Measurements from ENCODE around the gene PITHD1. TPM values are rescaled to one million over a fixed set of nuclear protein-coding genes. Genes with fewer than 3 reads are reported as not detected.

Gene PITHD1
- total and polyA plus RNA-seq, 2 of the 8 experiments (the other 6 are each of a cell fraction or from before 2014, with no cell fraction given) = 67.4 to 68.8 TPM

DNA sequence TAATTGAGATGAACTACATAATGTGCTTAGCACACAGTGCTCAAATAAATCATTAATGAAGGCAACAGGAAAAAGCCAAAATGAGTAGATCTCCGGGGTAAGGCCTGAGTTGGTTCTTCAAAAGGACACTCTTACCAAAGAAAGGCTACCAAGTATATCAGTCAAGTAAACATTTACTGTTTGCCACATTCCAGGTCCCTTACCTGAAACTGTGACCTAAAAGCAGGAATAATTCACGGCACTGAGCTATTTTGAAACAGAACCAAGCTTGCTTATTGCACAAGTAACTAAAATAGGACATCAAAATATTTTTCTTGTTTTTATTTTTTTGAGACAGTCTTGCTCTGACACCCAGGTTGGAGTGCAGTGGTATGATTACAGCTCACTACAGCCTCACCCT lies 2.0 kb upstream of the PITHD1 start:
- no peak for FAIRE-seq
- Histone ChIP-seq H4K20me1 (replicated peaks in 1 of 2; ENCODE audit: control insufficient read depth in 1 of 2, insufficient read depth in 2 of 2, low read length in 2 of 2) (peaks cover 0 to 4% of the 10 kb centered on the region in 2 experiments), H4K5ac (ENCODE audit: insufficient read length, low read depth, low read length) (no peak overlapping the region), H3K36me3 (ENCODE audit: control insufficient read depth in 2 of 4, insufficient read depth in 4 of 4, low read length in 3 of 4) (peaks cover 0 to 6% (median 0%) of the 10 kb centered on the region in 4 experiments; a peak in 2 of 8 replicates), H2AK5ac (ENCODE audit: low read depth, low read length) (no peak overlapping the region), H2BK20ac (ENCODE audit: low read length) (no peak overlapping the region), H3K4me2 (ENCODE audit: insufficient read depth in 1 of 2, low read depth in 2 of 2, low read length in 2 of 2) (no peak overlapping the region), H2BK15ac (ENCODE audit: low read length) (no peak overlapping the region), H4K91ac (replicated peaks; ENCODE audit: insufficient read length, low read length) (no peak overlapping the region), H3K79me1 (ENCODE audit: low read depth, low read length) (0 out of 2 replicates have a peak, but pooled peaks cover 4% of the 10 kb centered on the region), H2BK5ac (ENCODE audit: low read depth, low read length) (no peak overlapping the region), H3K4me3 (ENCODE audit: extremely low read depth in 1 of 4, insufficient read depth in 2 of 4, low read depth in 3 of 4, low read length in 4 of 4) (no peak overlapping the region), H3K23me2 (ENCODE audit: low read depth, low read length) (peaks cover 6% of the 10 kb centered on the region; the same call in 1 of the 2 replicates), H3K4me1 (replicated peaks in 1 of 4; ENCODE audit: control insufficient read depth in 3 of 4, insufficient read depth in 4 of 4, low read length in 3 of 4) (peaks cover 0 to 5% (median 3%) of the 10 kb centered on the region in 4 experiments; a peak in 3 of 7 replicates), H3K9ac (replicated peaks in 1 of 4; ENCODE audit: extremely low read depth in 1 of 4, low read depth in 3 of 4, low read length in 3 of 4) (no peak overlapping the region), H3K14ac (ENCODE audit: insufficient read length) (no peak overlapping the region), H4K8ac (ENCODE audit: extremely low read depth, insufficient read depth, low read length) (no peak overlapping the region), H2AFZ (ENCODE audit: low read length) (no peak overlapping the region), H3K18ac (ENCODE audit: extremely low read depth, low read length) (no peak overlapping the region), H3K9me3 (ENCODE audit: insufficient read depth in 2 of 2, low read depth in 1 of 2, low read length in 1 of 2) (no peaks in the 10 kb centered on the region), H3K27me3 (replicated peaks in 1 of 4; ENCODE audit: control insufficient read depth in 3 of 4, extremely low read depth in 1 of 4, insufficient read depth in 3 of 4, low read length in 3 of 4) (no peaks in the 10 kb centered on the region), H3K23ac (ENCODE audit: insufficient read length) (no peak overlapping the region), H3K79me2 (ENCODE audit: control insufficient read depth in 1 of 2, insufficient read depth in 2 of 2, low read length in 2 of 2) (peaks cover 12 to 29% of the 10 kb centered on the region in 2 experiments), H2BK120ac (replicated peaks; ENCODE audit: low read depth, low read length) (no peak overlapping the region), H3K27ac (ENCODE audit: low read depth, low read length) (no peak overlapping the region), H3K4ac (replicated peaks; ENCODE audit: insufficient read length, low read depth, low read length) (no peak overlapping the region), H2BK12ac (ENCODE audit: low read depth, low read length) (no peak overlapping the region), H3K56ac (replicated peaks; ENCODE audit: insufficient read length, low read depth, low read length) (no peak overlapping the region)
- ChIA-PET POLR2A (ENCODE audit: partially characterized antibody) (interaction anchor here (1.1 to 12.5 kb wide), 2 partner anchors 19 to 85 kb away, joined by 3 to 192 read pairs; partner anchors contain the start of genes GALE and LYPLA2), CTCF (ENCODE audit: partially characterized antibody) (interaction anchor here (0.9 to 1.8 kb wide), 9 partner anchors 11 to 232 kb away, joined by 3 to 6 read pairs (median 4); partner anchors contain the start of gene ELOA)
- no peak for DNase-seq (ENCODE audit: low read depth in 1 of 2, low spot score in 2 of 2)
- TF ChIP-seq POLR2AphosphoS5 (IDR thresholded peaks at IDR 0.05; ENCODE audit: low read depth, low read length) (no peak), POLR2A (IDR thresholded peaks at IDR 0.05; ENCODE audit: control extremely low read depth in 1 of 2, low read depth in 2 of 2, low read length in 2 of 2) (no peak), EZH2 (IDR thresholded peaks at IDR 0.05; ENCODE audit: low read depth, low read length, severe bottlenecking) (no peak), RFX5 (IDR thresholded peaks at IDR 0.05; ENCODE audit: borderline replicate concordance, low read depth, low read length) (no peak), CEBPB (IDR thresholded peaks at IDR 0.05; ENCODE audit: low read depth, low read length) (no peak)
- TF ChIP-seq, protein P1, sequence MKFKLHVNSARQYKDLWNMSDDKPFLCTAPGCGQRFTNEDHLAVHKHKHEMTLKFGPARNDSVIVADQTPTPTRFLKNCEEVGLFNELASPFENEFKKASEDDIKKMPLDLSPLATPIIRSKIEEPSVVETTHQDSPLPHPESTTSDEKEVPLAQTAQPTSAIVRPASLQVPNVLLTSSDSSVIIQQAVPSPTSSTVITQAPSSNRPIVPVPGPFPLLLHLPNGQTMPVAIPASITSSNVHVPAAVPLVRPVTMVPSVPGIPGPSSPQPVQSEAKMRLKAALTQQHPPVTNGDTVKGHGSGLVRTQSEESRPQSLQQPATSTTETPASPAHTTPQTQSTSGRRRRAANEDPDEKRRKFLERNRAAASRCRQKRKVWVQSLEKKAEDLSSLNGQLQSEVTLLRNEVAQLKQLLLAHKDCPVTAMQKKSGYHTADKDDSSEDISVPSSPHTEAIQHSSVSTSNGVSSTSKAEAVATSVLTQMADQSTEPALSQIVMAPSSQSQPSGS (IDR thresholded peaks at IDR 0.05; ENCODE audit: low read length) = no peak
- TF ChIP-seq, protein P2, sequence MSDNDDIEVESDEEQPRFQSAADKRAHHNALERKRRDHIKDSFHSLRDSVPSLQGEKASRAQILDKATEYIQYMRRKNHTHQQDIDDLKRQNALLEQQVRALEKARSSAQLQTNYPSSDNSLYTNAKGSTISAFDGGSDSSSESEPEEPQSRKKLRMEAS (IDR thresholded peaks at IDR 0.05) = no peak
- TF ChIP-seq, protein P3, sequence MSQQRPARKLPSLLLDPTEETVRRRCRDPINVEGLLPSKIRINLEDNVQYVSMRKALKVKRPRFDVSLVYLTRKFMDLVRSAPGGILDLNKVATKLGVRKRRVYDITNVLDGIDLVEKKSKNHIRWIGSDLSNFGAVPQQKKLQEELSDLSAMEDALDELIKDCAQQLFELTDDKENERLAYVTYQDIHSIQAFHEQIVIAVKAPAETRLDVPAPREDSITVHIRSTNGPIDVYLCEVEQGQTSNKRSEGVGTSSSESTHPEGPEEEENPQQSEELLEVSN (IDR thresholded peaks at IDR 0.05) = no peak
- 89% methylated on average over 2 of the region's 2 CpGs; no CpG with 5 or more reads in 1 of the 2 experiments for WGBS, 2 experiments (ENCODE audit: extremely low coverage in 1 of 2, insufficient coverage in 1 of 2, insufficient read length in 1 of 2, insufficient replicate concordance in 2 of 2, low coverage in 1 of 2, low lambda C conversion rate in 2 of 2, missing lambda C conversion rate in 1 of 2)
